B cell (primary cell): ENCODE results near the gene SPAG5. TPM values are rescaled to one million over a fixed set of nuclear protein-coding genes. Genes with fewer than 3 reads are reported as not detected.

Source experiments
- ATAC-seq: fragments of 200-7000 bp; cut with Tn5 transposase; one replicate; pipeline ENCODE4 v1.10.0; 2021; ENCODE audit warnings: low read depth, mild to moderate bottlenecking, moderate number of reproducible peaks, moderate library complexity
- CTCF ChIA-PET: fragments of 350-600 bp; sonication (Branson Sonifier 250); formaldehyde crosslinking; loops from one replicate; lab custom pipeline; 2021; ENCODE audit warnings: antibody characterized with exemption, inconsistent platforms; lab: Charles Lee
- POLR2A ChIA-PET: fragments of 350-600 bp; sonication (Branson Sonifier 250); formaldehyde crosslinking; loops from one replicate; lab custom pipeline; 2021; ENCODE audit warnings: antibody characterized with exemption; lab: Charles Lee
- DNase-seq: peaks from one replicate; pipeline ENCODE4 v3.0.0; 2013
- H2AFZ ChIP-seq: 2 replicates; pipeline ENCODE4 v1.6.1; 2012; ENCODE audit warnings: mild to moderate bottlenecking, low read depth, low read length; ENCODE audit not compliant: insufficient read depth, poor library complexity, severe bottlenecking
- H3K27ac ChIP-seq, 2 donors: 1 replicate in 1 of 2; 2 replicates in 1 of 2; pipeline ENCODE4 v1.5.1; 2012 to 2013; ENCODE audit warnings: low read length in 2 of 2, mild to moderate bottlenecking in 2 of 2, moderate library complexity in 1 of 2
- H3K27me3 ChIP-seq, 4 experiments: fragments of 200-600 bp in 1 of 4; sonication (generic) in 1 of 4; replicated peaks in 1 of 4; 1 replicate in 2 of 4; 2 replicates in 2 of 4; pipeline versions ENCODE4 v1.6.1 to v1.7.0; 2013 to 2016; ENCODE audit warnings: low read length in 3 of 4, mild to moderate bottlenecking in 2 of 4, mixed read lengths in 1 of 4, moderate library complexity in 1 of 4; ENCODE audit not compliant: insufficient read depth in 4 of 4, control insufficient read depth in 3 of 4; ENCODE audit errors: control extremely low read depth in 1 of 4
- H3K36me3 ChIP-seq, 2 experiments: replicated peaks in 1 of 2; 1 replicate in 1 of 2; 2 replicates in 1 of 2; pipeline versions ENCODE4 v1.6.1 to v1.7.1; 2013; ENCODE audit warnings: low read length in 1 of 2; ENCODE audit not compliant: insufficient read depth in 2 of 2, control insufficient read depth in 1 of 2; ENCODE audit errors: control extremely low read depth in 1 of 2, extremely low read depth in 1 of 2
- H3K4me1 ChIP-seq, 2 donors: fragments of 200-600 bp in 1 of 2; sonication (generic) in 1 of 2; 1 replicate in 1 of 2; 2 replicates in 1 of 2; pipeline versions ENCODE4 v1.5.1 to v1.6.1; 2013 to 2017; ENCODE audit warnings: low read length in 2 of 2; ENCODE audit not compliant: control insufficient read depth in 2 of 2, insufficient read depth in 2 of 2
- H3K4me2 ChIP-seq: replicated peaks from 2 replicates; pipeline ENCODE3; 2012; ENCODE audit warnings: mild to moderate bottlenecking, low read depth, low read length; ENCODE audit not compliant: poor library complexity, severe bottlenecking
- H3K4me3 ChIP-seq, 5 experiments: fragments of 200-600 bp in 1 of 5; sonication (generic) in 1 of 5; 1 replicate in 3 of 5; 2 replicates in 2 of 5; pipeline versions ENCODE4 v1.5.1 to v1.7.0; 2011 to 2016; ENCODE audit warnings: low read length in 4 of 5, mild to moderate bottlenecking in 4 of 5, low read depth in 2 of 5, control low read depth in 1 of 5, moderate library complexity in 1 of 5; ENCODE audit not compliant: insufficient read depth in 1 of 5; ENCODE audit errors: control extremely low read depth in 1 of 5, extremely low read depth in 1 of 5
- H3K79me2 ChIP-seq: fragments of 200-600 bp; sonication (generic); one replicate; pipeline ENCODE4 v1.6.0; 2016; ENCODE audit warnings: low read length; ENCODE audit not compliant: control insufficient read depth, insufficient read depth
- H3K9ac ChIP-seq: fragments of 200-600 bp; sonication (generic); 2 replicates; pipeline ENCODE4 v1.6.1; 2017; ENCODE audit warnings: mild to moderate bottlenecking, low read length, moderate library complexity
- H3K9me3 ChIP-seq, 3 donors: one replicate each; pipeline versions ENCODE4 v1.6.1 to v1.7.1; 2013; ENCODE audit warnings: low read length in 2 of 3; ENCODE audit not compliant: control insufficient read depth in 2 of 3, insufficient read depth in 1 of 3; ENCODE audit errors: control extremely low read depth in 1 of 3
- H4K20me1 ChIP-seq: 2 replicates; pipeline ENCODE4 v1.6.0; 2012; ENCODE audit warnings: mild to moderate bottlenecking, low read length; ENCODE audit not compliant: insufficient read depth, control insufficient read depth, poor library complexity, severe bottlenecking
- H3K27ac Mint-ChIP-seq: one replicate; pipeline ENCODE4 v1.8.0; 2021; ENCODE audit warnings: mixed read lengths
- H3K27me3 Mint-ChIP-seq: one replicate; pipeline ENCODE4 v1.8.0; 2021; ENCODE audit warnings: mixed read lengths
- H3K4me1 Mint-ChIP-seq: one replicate; pipeline ENCODE4 v1.8.0; 2021; ENCODE audit warnings: mixed read lengths
- H3K4me3 Mint-ChIP-seq: one replicate; pipeline ENCODE4 v1.8.0; 2021; ENCODE audit warnings: mixed read lengths
- H3K9me3 Mint-ChIP-seq: one replicate; pipeline ENCODE4 v1.8.0; 2022; ENCODE audit warnings: mixed read lengths; ENCODE audit not compliant: insufficient read depth
- CTCF ChIP-seq: fragments of 200-600 bp; IDR thresholded peaks from one replicate; pipeline ENCODE4 v1.8.0; 2022; ENCODE audit warnings: antibody characterized with exemption, mild to moderate bottlenecking
- EZH2 ChIP-seq: IDR thresholded peaks from 2 replicates; pipeline ENCODE4 v1.6.1; 2012; ENCODE audit warnings: borderline replicate concordance, low read depth, mild to moderate bottlenecking, moderate library complexity, low read length; ENCODE audit not compliant: insufficient read depth, poor library complexity, severe bottlenecking
- WGBS: methylation state at CpG from one replicate; pipeline ENCODE4 v1.1.5; 2013; ENCODE audit warnings: missing lambda C conversion rate; ENCODE audit not compliant: insufficient coverage; 5-methylcytosine and 5-hydroxymethylcytosine counted together
- intact Hi-C: fragments of 100-400 bp; cut with micrococcal nuclease; formaldehyde crosslinking; loops from one replicate; pipeline ENCODE4 v1.10.0; 2022
- polyA plus RNA-seq: library from polyadenylated mRNA; depleted of rRNA; stranded (reverse); fragments of >200 nt; gene quantifications from 2 replicates; pipeline ENCODE4 v1.2.3, GENCODE V29; 2012
- total RNA-seq, 2 donors: library from RNA; stranded (reverse); fragments of 120-200 nt in 1 of 2; gene quantifications; 1 replicate in 1 of 2; 2 replicates in 1 of 2; pipeline versions ENCODE4 v1.2.3 to v1.2.4, GENCODE V29; 2013 to 2022

The SPAG5 gene
- total and polyA plus RNA-seq, 2 donors (not counting 1 experiment from before 2014, with no cell fraction given) = 4.7 to 8.0 TPM

- Mint-ChIP-seq H3K27me3 (no peaks in the 10 kb centered on the region), H3K27ac (no peak overlapping the region), H3K9me3 (no peaks in the 10 kb centered on the region), H3K4me3 (no peak overlapping the region), H3K4me1 (no peaks in the 10 kb centered on the region)
- CTCF ChIA-PET = interaction anchor here (0.7 to 1.5 kb wide), 3 partner anchors 14 to 76 kb away, joined by 3 to 4 read pairs (median 3); no protein-coding TSS in a partner anchor
- H3K9me3 ChIP-seq = no peaks in the 10 kb centered on the region
- H4K20me1 ChIP-seq = no peaks in the 10 kb centered on the region
- no peaks in the 10 kb centered on the region for H3K4me1 ChIP-seq
- intact Hi-C loops = no loop called here
- H3K4me3 ChIP-seq = no peak overlapping the region
- H3K27me3 ChIP-seq = no peaks in the 10 kb centered on the region
- 75% methylated on average over 9 of the region's 9 CpGs for WGBS
- H3K36me3 ChIP-seq = no peaks in the 10 kb centered on the region
- H3K27ac ChIP-seq = no peak overlapping the region
- POLR2A ChIA-PET = no interaction called here
- H3K4me2 ChIP-seq = no peak overlapping the region
- no peak overlapping the region for H3K9ac ChIP-seq
- DNase-seq = no peak
- TF ChIP-seq CTCF (no peak), EZH2 (no peak)
- H2AFZ ChIP-seq = no peak overlapping the region
- ATAC-seq = no peak
- no peaks in the 10 kb centered on the region for H3K79me2 ChIP-seq
Measured at GRCh38 chr17:28536532-28537218, 62.1 kb downstream of the SPAG5 start.

DNA sequence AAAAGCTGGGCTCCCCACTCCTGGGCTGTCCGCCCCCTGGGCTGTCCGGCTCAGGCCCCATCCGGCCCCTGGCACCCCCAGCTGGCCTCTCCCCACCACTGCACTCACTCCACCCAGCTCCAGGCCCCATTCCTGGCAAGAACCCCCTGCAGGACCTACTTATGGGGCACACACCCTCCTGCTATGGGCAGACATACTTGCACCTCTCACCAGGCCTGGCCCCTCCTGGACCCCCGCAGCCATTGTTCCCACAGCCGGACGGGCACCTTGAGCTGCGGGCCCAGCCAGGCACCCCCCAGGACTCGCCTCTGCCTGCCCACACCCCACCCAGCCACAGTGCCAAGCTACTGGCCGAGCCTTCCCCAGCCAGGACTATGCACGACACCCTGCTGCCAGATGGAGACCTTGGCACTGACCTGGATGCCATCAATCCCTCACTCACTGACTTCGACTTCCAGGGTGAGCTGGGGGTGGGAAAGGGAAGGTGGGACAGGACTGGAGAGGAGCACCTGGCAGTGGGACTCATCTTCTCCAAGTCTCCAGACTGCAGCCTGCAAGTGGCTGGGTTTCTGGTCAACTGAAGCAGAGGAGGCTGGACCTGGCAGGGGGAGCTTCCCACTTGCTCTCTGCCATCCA lies 64.0 kb downstream of the SPAG5 start:
- peaks cover 0 to 2% (median 0%) of the 10 kb centered on the region in 4 experiments for H3K27me3 ChIP-seq
- no peaks in the 10 kb centered on the region for H3K9me3 ChIP-seq
- H3K36me3 ChIP-seq = no peaks in the 10 kb centered on the region
- CTCF ChIA-PET = interaction anchor here (0.7 to 1.5 kb wide), 2 partner anchors 20 to 40 kb away, joined by 4 read pairs; no protein-coding TSS in a partner anchor
- no peak overlapping the region for H3K4me3 ChIP-seq
- H3K79me2 ChIP-seq = no peaks in the 10 kb centered on the region
- no peak overlapping the region for H2AFZ ChIP-seq
- no peaks in the 10 kb centered on the region for H4K20me1 ChIP-seq
- Mint-ChIP-seq H3K27ac (no peak overlapping the region), H3K4me3 (no peak overlapping the region), H3K9me3 (no peaks in the 10 kb centered on the region), H3K27me3 (peaks cover 3% of the 10 kb centered on the region), H3K4me1 (no peaks in the 10 kb centered on the region)
- WGBS = 94% methylated on average over 10 of the region's 11 CpGs
- H3K4me2 ChIP-seq = no peak overlapping the region
- no peak overlapping the region for H3K27ac ChIP-seq
- ATAC-seq (no peak), DNase-seq (no peak)
- POLR2A ChIA-PET = no interaction called here
- no peak overlapping the region for H3K9ac ChIP-seq
- intact Hi-C loops = no loop called here
- TF ChIP-seq EZH2 = no peak
- no peak for TF ChIP-seq CTCF
- H3K4me1 ChIP-seq = no peaks in the 10 kb centered on the region
